ENCODE results near the gene MAML3.

MAML3 gene

GRCh38 chr4:139943277-139943676 is 210.7 kb downstream of the MAML3 start:
- intact Hi-C loops (cut with DNase I; ENCODE audit: low total_unique reads) = no loop called here
- H3K9me3 ChIP-seq = no peaks in the 10 kb centered on the region
- TF ChIP-seq, protein P1, sequence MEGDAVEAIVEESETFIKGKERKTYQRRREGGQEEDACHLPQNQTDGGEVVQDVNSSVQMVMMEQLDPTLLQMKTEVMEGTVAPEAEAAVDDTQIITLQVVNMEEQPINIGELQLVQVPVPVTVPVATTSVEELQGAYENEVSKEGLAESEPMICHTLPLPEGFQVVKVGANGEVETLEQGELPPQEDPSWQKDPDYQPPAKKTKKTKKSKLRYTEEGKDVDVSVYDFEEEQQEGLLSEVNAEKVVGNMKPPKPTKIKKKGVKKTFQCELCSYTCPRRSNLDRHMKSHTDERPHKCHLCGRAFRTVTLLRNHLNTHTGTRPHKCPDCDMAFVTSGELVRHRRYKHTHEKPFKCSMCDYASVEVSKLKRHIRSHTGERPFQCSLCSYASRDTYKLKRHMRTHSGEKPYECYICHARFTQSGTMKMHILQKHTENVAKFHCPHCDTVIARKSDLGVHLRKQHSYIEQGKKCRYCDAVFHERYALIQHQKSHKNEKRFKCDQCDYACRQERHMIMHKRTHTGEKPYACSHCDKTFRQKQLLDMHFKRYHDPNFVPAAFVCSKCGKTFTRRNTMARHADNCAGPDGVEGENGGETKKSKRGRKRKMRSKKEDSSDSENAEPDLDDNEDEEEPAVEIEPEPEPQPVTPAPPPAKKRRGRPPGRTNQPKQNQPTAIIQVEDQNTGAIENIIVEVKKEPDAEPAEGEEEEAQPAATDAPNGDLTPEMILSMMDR (IDR thresholded peaks at IDR 0.05) = no peak
- no peaks in the 10 kb centered on the region for H3K36me3 ChIP-seq
- no peak overlapping the region for H3K4me3 ChIP-seq
- peaks cover 0 to 22% (median 18%) of the 10 kb centered on the region in 4 donors for H3K4me1 ChIP-seq
- no peak for DNase-seq
- H3K27ac ChIP-seq = no peak overlapping the region
- H3K27me3 ChIP-seq = no peaks in the 10 kb centered on the region

DNA sequence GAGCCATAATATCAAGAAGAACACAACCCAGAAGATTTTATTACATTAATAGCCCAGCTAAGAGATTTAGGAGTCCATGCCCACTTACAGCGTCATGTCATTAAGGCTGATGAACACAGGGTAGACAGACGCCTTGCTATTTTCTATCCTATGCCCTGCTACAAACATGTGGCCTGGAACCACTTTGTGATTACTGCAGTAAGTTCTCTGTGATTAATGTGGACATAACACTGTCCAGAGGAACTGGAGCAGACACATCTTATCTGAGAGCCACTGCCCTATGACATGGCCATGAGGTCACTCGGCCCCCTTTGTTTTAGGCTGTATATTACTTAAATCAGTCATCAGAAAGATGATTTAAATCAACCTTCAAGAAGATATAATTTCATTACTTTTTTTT is 211.7 kb downstream of the MAML3 start:
- Histone ChIP-seq H3K4me1 (peaks cover 0 to 17% (median 12%) of the 10 kb centered on the region in 4 donors), H3K4me3 (no peak overlapping the region), H3K36me3 (no peaks in the 10 kb centered on the region), H3K27me3 (no peaks in the 10 kb centered on the region), H3K9me3 (no peaks in the 10 kb centered on the region), H3K27ac (no peak overlapping the region)
- TF ChIP-seq, protein P1 (IDR thresholded peaks at IDR 0.05) = no peak
- intact Hi-C loops (cut with DNase I; ENCODE audit: low total_unique reads) = no loop called here
- no peak for DNase-seq

- H3K27ac ChIP-seq = no peak overlapping the region
- intact Hi-C loops (cut with DNase I; ENCODE audit: low total_unique reads) = no loop called here
- H3K36me3 ChIP-seq = no peaks in the 10 kb centered on the region
- no peak overlapping the region for H3K4me3 ChIP-seq
- peaks cover 0 to 7% (median 5%) of the 10 kb centered on the region in 4 donors for H3K4me1 ChIP-seq
- no peak for DNase-seq
- H3K9me3 ChIP-seq = no peaks in the 10 kb centered on the region
- no peaks in the 10 kb centered on the region for H3K27me3 ChIP-seq
- TF ChIP-seq, protein P1 (IDR thresholded peaks at IDR 0.05) = no peak
Measured at GRCh38 chr4:139940600-139940999, 213.4 kb downstream of the MAML3 start.

- TF ChIP-seq, protein P1 (IDR thresholded peaks at IDR 0.05) = no peak
- Histone ChIP-seq H3K36me3 (no peaks in the 10 kb centered on the region), H3K4me1 (peaks cover 0 to 7% (median 5%) of the 10 kb centered on the region in 4 donors), H3K27ac (no peak overlapping the region), H3K9me3 (no peaks in the 10 kb centered on the region), H3K4me3 (no peak overlapping the region), H3K27me3 (no peaks in the 10 kb centered on the region)
- DNase-seq = no peak
- intact Hi-C loops (cut with DNase I; ENCODE audit: low total_unique reads) = no loop called here
Measured at GRCh38 chr4:139938414-139938813, 215.6 kb downstream of the MAML3 start.

GRCh38 chr4:139935911-139936310 is 218.1 kb downstream of the MAML3 start:
- no peak overlapping the region for H3K4me3 ChIP-seq
- TF ChIP-seq, protein P1 (IDR thresholded peaks at IDR 0.05) = no peak
- intact Hi-C loops (cut with DNase I; ENCODE audit: low total_unique reads) = no loop called here

DNA sequence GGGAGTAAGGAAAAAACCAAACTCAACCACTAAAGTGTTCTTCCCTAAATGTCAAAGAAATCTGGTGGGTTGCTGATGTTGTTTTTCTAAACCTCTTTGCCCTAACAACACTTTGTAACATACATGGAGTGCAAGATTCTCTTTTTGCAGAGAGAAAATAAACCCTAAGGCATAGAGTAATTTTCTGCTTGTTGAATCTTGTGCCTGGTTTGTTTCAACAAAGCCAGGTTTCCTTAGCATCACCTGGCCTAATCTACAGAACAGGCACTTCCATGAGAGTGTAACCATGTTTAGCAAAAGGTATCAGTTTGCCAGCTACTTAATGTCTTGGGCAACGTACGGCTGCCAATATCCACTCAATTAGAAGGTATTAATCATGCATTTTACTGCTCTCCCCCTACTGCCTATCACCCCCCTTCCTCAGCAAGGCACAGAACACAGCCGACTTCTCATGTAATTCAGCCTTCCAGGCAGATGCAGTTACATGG is 219.2 kb downstream of the MAML3 start:
- DNase-seq = no peak
- intact Hi-C loops (cut with DNase I; ENCODE audit: low total_unique reads) = no loop called here
- no peak overlapping the region for H3K27ac ChIP-seq

More at GRCh38 chr4:139935911-139936310, 218.1 kb downstream of the MAML3 start:
- H3K36me3 ChIP-seq = no peaks in the 10 kb centered on the region
- no peak overlapping the region for H3K27ac ChIP-seq
- no peaks in the 10 kb centered on the region for H3K27me3 ChIP-seq
- no peaks in the 10 kb centered on the region for H3K9me3 ChIP-seq
- DNase-seq = no peak
- H3K4me1 ChIP-seq = peaks cover 0 to 7% (median 5%) of the 10 kb centered on the region in 4 donors

More for the DNA sequence above, 219.2 kb downstream of the MAML3 start:
- Histone ChIP-seq H3K4me1 (no peaks in the 10 kb centered on the region), H3K27me3 (no peaks in the 10 kb centered on the region), H3K36me3 (no peaks in the 10 kb centered on the region), H3K9me3 (no peaks in the 10 kb centered on the region), H3K4me3 (no peak overlapping the region)
- TF ChIP-seq, protein P1 (IDR thresholded peaks at IDR 0.05) = no peak

All from tibial artery (tissue), 4 donors.